ENCODE data around the gene TCFL5.

The TCFL5 gene

DNA sequence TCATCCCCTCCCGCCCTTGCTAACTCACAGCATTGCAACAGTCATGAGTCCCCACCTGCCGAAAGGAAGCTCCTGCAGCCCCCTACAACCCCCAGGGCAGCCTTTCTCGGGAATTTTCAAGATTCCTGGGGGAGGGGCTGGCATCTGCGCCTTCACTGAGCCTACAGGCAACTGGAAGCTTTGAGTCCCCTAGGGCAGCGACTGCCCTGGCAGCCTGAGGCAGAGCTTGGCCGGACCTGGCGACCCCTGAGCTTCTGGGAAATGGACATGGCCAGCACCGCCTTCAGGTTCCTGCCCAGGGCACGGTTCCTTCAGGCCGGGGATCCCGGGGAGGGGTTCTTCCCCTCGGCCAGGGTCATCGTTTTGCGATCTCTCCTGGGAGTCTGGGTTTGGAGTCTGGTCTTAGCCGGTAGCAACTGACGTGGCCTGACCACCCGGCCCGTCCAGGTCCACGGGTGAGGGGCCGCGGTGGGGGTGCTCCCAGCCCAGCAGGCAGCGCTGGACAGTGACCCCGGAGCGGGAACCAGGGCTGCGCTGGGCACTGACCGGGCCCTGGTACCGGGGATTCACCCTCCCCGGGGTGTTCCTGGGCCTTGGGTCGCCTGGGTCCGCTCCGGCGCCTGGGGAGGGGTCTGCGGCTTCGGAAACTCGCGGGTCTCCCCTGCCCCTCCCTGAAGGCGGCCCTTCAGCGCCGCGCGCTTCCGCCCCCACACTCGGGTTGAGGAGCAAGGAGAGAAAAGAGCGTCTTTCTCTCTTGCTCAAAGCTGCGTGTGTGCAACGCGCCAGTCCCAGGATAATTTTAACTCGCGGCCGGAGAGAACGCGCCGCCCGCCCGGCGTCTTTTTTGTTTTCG, 45.4 kb downstream of the TCFL5 start:
- H3K4me1 ChIP-seq (ENCODE audit: control insufficient read depth, insufficient read depth, low read length) = peaks cover 7% of the 10 kb centered on the region
- H3K4me3 ChIP-seq (ENCODE audit: low read length) = peak overlapping the region; percentile 60; the same call in 1 of the 2 replicates
- no peak overlapping the region for H3K27ac ChIP-seq (ENCODE audit: low read length)

DNA sequence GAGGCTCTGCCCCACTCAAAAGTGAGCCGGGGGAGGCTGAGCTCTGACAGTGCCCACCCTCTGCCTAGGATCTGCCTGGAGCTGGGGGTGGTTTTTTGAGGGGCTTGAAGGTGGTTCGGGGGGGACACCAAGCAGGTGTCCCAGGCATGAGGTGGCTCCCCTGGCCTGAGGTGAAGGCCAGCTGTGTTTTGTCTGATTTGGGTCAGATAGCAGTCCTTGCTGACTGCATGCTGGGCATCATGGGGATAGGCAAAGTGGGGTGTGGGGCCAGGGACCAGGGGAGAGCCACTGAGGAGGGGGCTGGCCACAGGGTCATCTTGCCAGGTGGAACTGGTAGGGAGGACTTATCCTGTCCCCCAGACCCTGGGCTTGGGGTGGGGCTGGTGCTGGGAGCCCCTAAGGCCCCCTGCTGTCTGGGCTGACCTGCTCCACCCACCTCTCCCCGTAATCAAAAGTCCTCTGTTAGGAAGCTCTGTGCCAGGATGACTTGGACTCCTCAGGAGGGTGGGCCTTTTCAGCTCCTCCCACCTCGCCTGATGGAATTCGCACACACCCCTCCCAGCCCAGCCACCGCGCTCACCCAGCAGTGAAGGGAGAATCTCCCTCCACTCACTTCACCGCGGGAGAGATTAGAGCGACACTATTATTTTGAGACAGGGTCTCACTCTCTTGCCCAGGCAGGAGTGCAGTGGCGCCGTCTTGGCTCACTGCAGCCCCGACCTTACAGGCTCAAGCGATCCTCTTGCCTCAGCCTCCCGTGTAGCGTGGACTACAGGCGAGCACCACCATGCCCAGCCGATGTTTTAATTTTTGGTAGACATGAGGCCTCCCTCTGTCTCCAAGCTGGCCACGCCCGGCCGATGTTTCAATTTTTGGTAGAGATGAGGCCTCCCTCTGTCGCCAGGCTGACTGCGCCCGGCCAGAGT, 46.3 kb downstream of the TCFL5 start:
- peaks cover 16% of the 10 kb centered on the region for H3K36me3 ChIP-seq (ENCODE audit: control insufficient read depth, insufficient read depth, low read length)
- peaks cover 7% of the 10 kb centered on the region for H3K4me1 ChIP-seq (ENCODE audit: control insufficient read depth, insufficient read depth, low read length)
- H3K9me3 ChIP-seq (ENCODE audit: control insufficient read depth, insufficient read depth, low read length) = no peaks in the 10 kb centered on the region
- no peak for DNase-seq (ENCODE audit: low read depth, low spot score)
- H3K27ac ChIP-seq (ENCODE audit: low read length) = no peak overlapping the region
- no peaks in the 10 kb centered on the region for H3K27me3 ChIP-seq (ENCODE audit: control insufficient read depth, insufficient read depth, low read length)
- no CpG with 5 or more reads among the region's 24 CpGs for WGBS (ENCODE audit: insufficient coverage, insufficient read length)
- peak overlapping the region; percentile 60; the same call in 1 of the 2 replicates for H3K4me3 ChIP-seq (ENCODE audit: low read length)

More for the DNA sequence above, 45.4 kb downstream of the TCFL5 start:
- no peak for DNase-seq (ENCODE audit: low read depth, low spot score)
- WGBS (ENCODE audit: insufficient coverage, insufficient read length) = no CpG with 5 or more reads among the region's 57 CpGs
- Histone ChIP-seq H3K9me3 (ENCODE audit: control insufficient read depth, insufficient read depth, low read length) (no peaks in the 10 kb centered on the region), H3K36me3 (ENCODE audit: control insufficient read depth, insufficient read depth, low read length) (peaks cover 15% of the 10 kb centered on the region), H3K27me3 (ENCODE audit: control insufficient read depth, insufficient read depth, low read length) (no peaks in the 10 kb centered on the region)

DNA sequence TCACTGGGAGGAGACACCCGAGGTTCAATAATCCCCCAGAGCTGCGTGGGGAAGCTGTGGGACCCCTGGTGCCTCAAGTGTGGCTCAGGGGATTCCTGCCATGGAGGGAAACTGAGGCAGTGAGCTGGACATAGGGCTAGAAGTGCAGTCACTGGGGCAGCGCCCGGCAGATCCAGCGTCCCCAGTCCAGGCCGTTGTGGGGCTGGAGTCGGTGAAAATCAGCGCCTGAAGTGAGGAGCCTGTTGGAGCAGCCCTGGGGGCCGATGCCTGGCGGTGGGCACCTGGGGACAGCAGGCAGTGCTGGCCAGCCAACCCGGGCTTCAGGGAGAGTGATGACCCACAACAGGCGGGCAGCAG, 46.9 kb downstream of the TCFL5 start:
- no peak for DNase-seq (ENCODE audit: low read depth, low spot score)
- Histone ChIP-seq H3K27ac (ENCODE audit: low read length) (no peak overlapping the region), H3K4me3 (ENCODE audit: low read length) (no peak overlapping the region), H3K4me1 (ENCODE audit: control insufficient read depth, insufficient read depth, low read length) (peaks cover 7% of the 10 kb centered on the region), H3K27me3 (ENCODE audit: control insufficient read depth, insufficient read depth, low read length) (no peaks in the 10 kb centered on the region), H3K36me3 (ENCODE audit: control insufficient read depth, insufficient read depth, low read length) (peaks cover 18% of the 10 kb centered on the region), H3K9me3 (ENCODE audit: control insufficient read depth, insufficient read depth, low read length) (no peaks in the 10 kb centered on the region)
- WGBS (ENCODE audit: insufficient coverage, insufficient read length) = no CpG with 5 or more reads among the region's 12 CpGs

DNA sequence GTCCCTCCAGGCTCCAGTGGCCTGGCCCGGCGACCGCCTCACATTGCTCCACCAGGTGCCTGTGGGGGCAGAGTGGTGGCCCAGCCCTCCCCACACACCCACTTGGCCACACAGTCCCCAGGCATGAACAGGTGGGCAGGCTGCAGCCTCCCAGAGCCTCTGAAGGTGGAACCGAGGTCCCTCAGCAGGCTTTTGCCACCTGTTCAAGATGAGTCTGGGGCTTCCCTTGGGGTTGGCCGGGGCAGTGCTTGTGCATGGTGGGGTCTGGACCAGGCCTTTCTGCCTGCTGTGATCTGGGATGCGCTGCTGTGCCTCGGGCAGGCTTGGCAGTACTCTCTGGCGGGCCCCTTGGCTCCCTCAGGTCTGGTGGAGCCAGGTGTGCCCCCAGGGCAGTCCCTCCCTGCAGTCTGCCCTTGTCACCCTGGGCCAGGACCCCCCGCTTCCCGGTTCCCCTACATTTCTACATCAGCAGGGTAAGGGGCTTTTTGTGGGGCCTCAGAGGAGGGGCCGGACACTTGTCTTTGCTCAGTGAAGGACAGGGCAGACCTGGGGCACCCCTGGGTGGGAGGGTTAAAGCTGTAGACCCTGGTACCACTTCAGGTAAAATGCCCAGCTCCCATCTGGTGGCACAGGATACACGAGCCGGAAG, 47.4 kb downstream of the TCFL5 start:
- no peak overlapping the region for H3K4me3 ChIP-seq (ENCODE audit: low read length)
- H3K27ac ChIP-seq (ENCODE audit: low read length) = no peak overlapping the region
- peaks cover 7% of the 10 kb centered on the region for H3K4me1 ChIP-seq (ENCODE audit: control insufficient read depth, insufficient read depth, low read length)
- H3K9me3 ChIP-seq (ENCODE audit: control insufficient read depth, insufficient read depth, low read length) = no peaks in the 10 kb centered on the region
- no CpG with 5 or more reads among the region's 13 CpGs for WGBS (ENCODE audit: insufficient coverage, insufficient read length)
- peaks cover 19% of the 10 kb centered on the region for H3K36me3 ChIP-seq (ENCODE audit: control insufficient read depth, insufficient read depth, low read length)
- DNase-seq (ENCODE audit: low read depth, low spot score) = no peak
- no peaks in the 10 kb centered on the region for H3K27me3 ChIP-seq (ENCODE audit: control insufficient read depth, insufficient read depth, low read length)

DNA sequence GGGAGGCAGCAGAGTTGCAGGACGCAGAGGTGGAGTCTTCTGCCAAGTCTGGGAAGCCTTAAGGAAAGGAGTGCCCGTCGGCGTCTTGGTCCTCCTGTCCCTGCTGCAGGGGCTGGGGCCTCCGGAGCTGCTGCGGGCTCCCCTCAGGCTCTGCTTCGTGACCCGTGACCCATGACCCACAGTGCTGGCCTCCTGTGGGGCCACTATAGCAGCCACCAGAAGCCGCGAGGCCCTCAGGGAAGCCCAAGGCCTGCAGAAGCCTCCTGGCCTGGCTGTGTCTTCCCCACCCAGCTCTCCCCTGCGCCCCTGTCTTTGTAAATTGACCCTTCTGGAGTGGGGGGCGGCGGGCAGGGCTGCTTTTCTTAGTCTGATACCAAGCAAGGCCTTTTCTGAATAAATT, 48.0 kb downstream of the TCFL5 start:
- H3K4me3 ChIP-seq (ENCODE audit: low read length) = no peak overlapping the region
- no CpG with 5 or more reads among the region's 13 CpGs for WGBS (ENCODE audit: insufficient coverage, insufficient read length)
- no peak for DNase-seq (ENCODE audit: low read depth, low spot score)
- H3K9me3 ChIP-seq (ENCODE audit: control insufficient read depth, insufficient read depth, low read length) = no peaks in the 10 kb centered on the region
- H3K27ac ChIP-seq (ENCODE audit: low read length) = no peak overlapping the region
- H3K27me3 ChIP-seq (ENCODE audit: control insufficient read depth, insufficient read depth, low read length) = no peaks in the 10 kb centered on the region
- H3K4me1 ChIP-seq (ENCODE audit: control insufficient read depth, insufficient read depth, low read length) = peaks cover 7% of the 10 kb centered on the region
- H3K36me3 ChIP-seq (ENCODE audit: control insufficient read depth, insufficient read depth, low read length) = peaks cover 22% of the 10 kb centered on the region

DNA sequence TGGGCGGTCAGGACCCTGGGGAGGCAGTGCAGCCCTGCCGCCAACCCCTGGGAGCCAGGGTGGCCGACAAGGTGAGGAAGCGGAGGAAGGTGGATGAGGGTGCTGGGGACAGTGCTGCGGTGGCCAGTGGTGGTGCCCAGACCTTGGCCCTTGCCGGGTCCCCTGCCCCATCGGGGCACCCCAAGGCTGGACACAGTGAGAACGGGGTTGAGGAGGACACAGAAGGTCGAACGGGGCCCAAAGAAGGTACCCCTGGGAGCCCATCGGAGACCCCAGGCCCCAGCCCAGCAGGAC, 48.8 kb downstream of the TCFL5 start:
- WGBS (ENCODE audit: insufficient coverage, insufficient read length) = no CpG with 5 or more reads among the region's 11 CpGs
- no peak overlapping the region for H3K4me3 ChIP-seq (ENCODE audit: low read length)
- H3K36me3 ChIP-seq (ENCODE audit: control insufficient read depth, insufficient read depth, low read length) = peaks cover 22% of the 10 kb centered on the region
- no peaks in the 10 kb centered on the region for H3K9me3 ChIP-seq (ENCODE audit: control insufficient read depth, insufficient read depth, low read length)
- no peak for DNase-seq (ENCODE audit: low read depth, low spot score)
- no peak overlapping the region for H3K27ac ChIP-seq (ENCODE audit: low read length)
- peaks cover 5% of the 10 kb centered on the region for H3K4me1 ChIP-seq (ENCODE audit: control insufficient read depth, insufficient read depth, low read length)
- H3K27me3 ChIP-seq (ENCODE audit: control insufficient read depth, insufficient read depth, low read length) = no peaks in the 10 kb centered on the region

DNA sequence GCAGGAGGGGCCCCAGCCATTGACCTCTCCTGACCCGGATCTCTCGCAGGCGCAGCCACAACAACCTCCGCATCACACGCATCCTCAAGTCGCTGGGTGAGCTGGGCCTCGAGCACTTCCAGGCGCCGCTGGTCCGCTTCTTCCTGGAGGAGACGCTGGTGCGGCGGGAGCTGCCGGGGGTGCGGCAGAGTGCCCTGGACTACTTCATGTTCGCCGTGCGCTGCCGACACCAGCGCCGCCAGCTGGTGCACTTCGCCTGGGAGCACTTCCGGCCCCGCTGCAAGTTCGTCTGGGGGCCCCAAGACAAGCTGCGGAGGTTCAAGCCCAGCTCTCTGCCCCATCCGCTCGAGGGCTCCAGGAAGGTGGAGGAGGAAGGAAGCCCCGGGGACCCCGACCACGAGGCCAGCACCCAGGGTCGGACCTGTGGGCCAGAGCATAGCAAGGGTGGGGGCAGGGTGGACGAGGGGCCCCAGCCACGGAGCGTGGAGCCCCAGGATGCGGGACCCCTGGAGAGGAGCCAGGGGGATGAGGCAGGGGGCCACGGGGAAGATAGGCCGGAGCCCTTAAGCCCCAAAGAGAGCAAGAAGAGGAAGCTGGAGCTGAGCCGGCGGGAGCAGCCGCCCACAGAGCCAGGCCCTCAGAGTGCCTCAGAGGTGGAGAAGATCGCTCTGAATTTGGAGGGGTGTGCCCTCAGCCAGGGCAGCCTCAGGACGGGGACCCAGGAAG, 49.3 kb downstream of the TCFL5 start:
- WGBS (ENCODE audit: insufficient coverage, insufficient read length) = no CpG with 5 or more reads among the region's 43 CpGs
- Histone ChIP-seq H3K36me3 (ENCODE audit: control insufficient read depth, insufficient read depth, low read length) (peaks cover 22% of the 10 kb centered on the region), H3K27me3 (ENCODE audit: control insufficient read depth, insufficient read depth, low read length) (no peaks in the 10 kb centered on the region), H3K4me3 (ENCODE audit: low read length) (no peak overlapping the region), H3K27ac (ENCODE audit: low read length) (no peak overlapping the region), H3K4me1 (ENCODE audit: control insufficient read depth, insufficient read depth, low read length) (peaks cover 5% of the 10 kb centered on the region), H3K9me3 (ENCODE audit: control insufficient read depth, insufficient read depth, low read length) (no peaks in the 10 kb centered on the region)
- DNase-seq (ENCODE audit: low read depth, low spot score) = no peak

DNA sequence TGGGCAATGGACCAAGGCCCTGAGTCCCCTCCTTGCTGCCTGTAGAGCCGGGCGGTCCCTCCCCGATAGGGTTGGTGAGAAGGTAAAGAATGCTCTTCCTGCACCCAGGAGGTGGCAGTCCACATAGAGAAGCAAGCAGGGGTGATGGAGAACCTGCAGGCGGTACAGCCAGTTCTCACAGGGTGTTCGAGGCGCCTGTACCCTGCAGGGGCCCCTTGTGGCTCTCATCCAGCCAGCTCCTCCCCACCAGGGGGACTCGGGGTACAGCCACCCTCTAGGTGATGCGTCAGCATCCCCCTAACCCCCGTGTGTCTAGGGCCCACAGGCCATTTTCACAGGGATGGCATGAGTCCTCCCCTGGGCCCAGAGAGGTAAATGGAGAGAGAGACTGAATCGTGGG, 49.9 kb downstream of the TCFL5 start:
- Histone ChIP-seq H3K4me3 (ENCODE audit: low read length) (no peak overlapping the region), H3K4me1 (ENCODE audit: control insufficient read depth, insufficient read depth, low read length) (peaks cover 5% of the 10 kb centered on the region), H3K27me3 (ENCODE audit: control insufficient read depth, insufficient read depth, low read length) (no peaks in the 10 kb centered on the region), H3K27ac (ENCODE audit: low read length) (no peak overlapping the region), H3K36me3 (ENCODE audit: control insufficient read depth, insufficient read depth, low read length) (peaks cover 22% of the 10 kb centered on the region), H3K9me3 (ENCODE audit: control insufficient read depth, insufficient read depth, low read length) (no peaks in the 10 kb centered on the region)
- no CpG with 5 or more reads among the region's 10 CpGs for WGBS (ENCODE audit: insufficient coverage, insufficient read length)
- DNase-seq (ENCODE audit: low read depth, low spot score) = no peak

DNA sequence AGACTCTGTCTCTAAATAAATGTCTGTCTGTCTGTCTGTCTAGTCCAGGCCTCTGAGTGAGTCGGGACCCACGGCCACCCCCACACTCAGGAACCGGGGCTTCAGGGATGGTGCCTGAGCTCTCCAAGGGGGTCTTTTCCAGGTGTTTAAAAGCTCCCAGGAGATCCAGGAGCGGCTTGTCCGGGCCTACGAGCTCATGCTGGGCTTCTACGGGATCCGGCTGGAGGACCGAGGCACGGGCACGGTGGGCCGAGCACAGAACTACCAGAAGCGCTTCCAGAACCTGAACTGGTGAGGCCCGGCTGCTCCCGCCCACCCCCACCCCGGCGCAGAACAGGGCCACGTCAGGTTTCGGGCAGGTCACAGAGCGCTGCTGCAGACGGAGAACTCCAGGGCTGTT, 50.3 kb downstream of the TCFL5 start:
- H3K4me3 ChIP-seq (ENCODE audit: low read length) = no peak overlapping the region
- peaks cover 22% of the 10 kb centered on the region for H3K36me3 ChIP-seq (ENCODE audit: control insufficient read depth, insufficient read depth, low read length)
- H3K27ac ChIP-seq (ENCODE audit: low read length) = no peak overlapping the region
- H3K9me3 ChIP-seq (ENCODE audit: control insufficient read depth, insufficient read depth, low read length) = no peaks in the 10 kb centered on the region
- no CpG with 5 or more reads among the region's 21 CpGs for WGBS (ENCODE audit: insufficient coverage, insufficient read length)
- H3K27me3 ChIP-seq (ENCODE audit: control insufficient read depth, insufficient read depth, low read length) = no peaks in the 10 kb centered on the region
- peaks cover 5% of the 10 kb centered on the region for H3K4me1 ChIP-seq (ENCODE audit: control insufficient read depth, insufficient read depth, low read length)
- no peak for DNase-seq (ENCODE audit: low read depth, low spot score)
